Measurements from ENCODE around the gene RNF157. TPM values are rescaled to one million over a fixed set of nuclear protein-coding genes. Genes with fewer than 3 reads are reported as not detected.

RNF157 gene
- total and polyA plus RNA-seq, 9 donors = 1.3 to 4.3 (median 2.5) TPM

GRCh38 chr17:76270770-76271668 is 30.7 kb upstream of the RNF157 start:
- no peaks in the 10 kb centered on the region for H3K9me3 ChIP-seq
- intact Hi-C loops (cut with DNase I) = loop anchor here in 3 of 4 donors (10.0 kb wide), 3 partner anchors 86 to 356 kb away; no protein-coding TSS in a partner anchor
- no peaks in the 10 kb centered on the region for H3K27me3 ChIP-seq
- no peaks in the 10 kb centered on the region for H3K36me3 ChIP-seq
- 75 to 79% (median 77%) methylated on average over 13 to 14 of the region's 14 CpGs for WGBS, 3 donors
- H3K4me3 ChIP-seq = no peak overlapping the region
- TF ChIP-seq, protein P1, sequence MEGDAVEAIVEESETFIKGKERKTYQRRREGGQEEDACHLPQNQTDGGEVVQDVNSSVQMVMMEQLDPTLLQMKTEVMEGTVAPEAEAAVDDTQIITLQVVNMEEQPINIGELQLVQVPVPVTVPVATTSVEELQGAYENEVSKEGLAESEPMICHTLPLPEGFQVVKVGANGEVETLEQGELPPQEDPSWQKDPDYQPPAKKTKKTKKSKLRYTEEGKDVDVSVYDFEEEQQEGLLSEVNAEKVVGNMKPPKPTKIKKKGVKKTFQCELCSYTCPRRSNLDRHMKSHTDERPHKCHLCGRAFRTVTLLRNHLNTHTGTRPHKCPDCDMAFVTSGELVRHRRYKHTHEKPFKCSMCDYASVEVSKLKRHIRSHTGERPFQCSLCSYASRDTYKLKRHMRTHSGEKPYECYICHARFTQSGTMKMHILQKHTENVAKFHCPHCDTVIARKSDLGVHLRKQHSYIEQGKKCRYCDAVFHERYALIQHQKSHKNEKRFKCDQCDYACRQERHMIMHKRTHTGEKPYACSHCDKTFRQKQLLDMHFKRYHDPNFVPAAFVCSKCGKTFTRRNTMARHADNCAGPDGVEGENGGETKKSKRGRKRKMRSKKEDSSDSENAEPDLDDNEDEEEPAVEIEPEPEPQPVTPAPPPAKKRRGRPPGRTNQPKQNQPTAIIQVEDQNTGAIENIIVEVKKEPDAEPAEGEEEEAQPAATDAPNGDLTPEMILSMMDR (IDR thresholded peaks at IDR 0.05) = no peak
- TF ChIP-seq POLR2A (IDR thresholded peaks at IDR 0.05) (no peak), EP300 (IDR thresholded peaks at IDR 0.05) (no peak)
- peaks cover 14% of the 10 kb centered on the region for H3K4me1 ChIP-seq (ENCODE audit: insufficient read depth)
- no peak overlapping the region for H3K27ac ChIP-seq
- no peak for DNase-seq

DNA sequence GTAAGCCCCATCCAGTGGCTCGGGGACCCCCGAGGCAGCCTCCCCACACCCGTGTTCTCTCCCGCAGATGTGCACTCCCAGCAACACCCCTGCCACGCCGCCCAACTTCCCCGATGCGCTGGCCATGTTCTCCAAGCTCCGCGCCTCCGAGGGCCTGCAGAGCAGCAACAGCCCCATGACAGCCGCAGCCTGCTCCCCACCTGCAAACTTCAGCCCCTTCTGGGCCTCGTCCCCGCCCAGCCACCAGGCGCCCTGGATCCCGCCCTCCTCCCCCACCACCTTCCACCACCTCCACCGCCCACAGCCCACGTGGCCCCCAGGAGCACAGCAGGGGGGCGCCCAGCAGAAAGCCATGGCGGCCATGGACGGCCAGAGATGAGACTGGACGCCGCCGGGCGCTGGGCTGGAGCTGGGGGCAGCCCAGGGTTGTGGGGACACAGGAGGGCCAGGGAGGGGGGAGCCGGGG is 29.9 kb upstream of the RNF157 start:
- WGBS, 3 donors = 82 to 88% (median 85%) methylated on average over 20 to 26 of the region's 26 CpGs
- Histone ChIP-seq H3K27ac (no peak overlapping the region), H3K4me3 (no peak overlapping the region), H3K36me3 (no peaks in the 10 kb centered on the region), H3K9me3 (no peaks in the 10 kb centered on the region), H3K27me3 (no peaks in the 10 kb centered on the region), H3K4me1 (ENCODE audit: insufficient read depth) (peaks cover 14% of the 10 kb centered on the region)
- TF ChIP-seq, protein P1 (IDR thresholded peaks at IDR 0.05) = no peak
- TF ChIP-seq EP300 (IDR thresholded peaks at IDR 0.05) = no peak
- TF ChIP-seq POLR2A (IDR thresholded peaks at IDR 0.05) = no peak
- no peak for DNase-seq
- intact Hi-C loops (cut with DNase I) = loop anchor here in 3 of 4 donors (10.0 kb wide), 3 partner anchors 85 to 355 kb away; no protein-coding TSS in a partner anchor

DNA sequence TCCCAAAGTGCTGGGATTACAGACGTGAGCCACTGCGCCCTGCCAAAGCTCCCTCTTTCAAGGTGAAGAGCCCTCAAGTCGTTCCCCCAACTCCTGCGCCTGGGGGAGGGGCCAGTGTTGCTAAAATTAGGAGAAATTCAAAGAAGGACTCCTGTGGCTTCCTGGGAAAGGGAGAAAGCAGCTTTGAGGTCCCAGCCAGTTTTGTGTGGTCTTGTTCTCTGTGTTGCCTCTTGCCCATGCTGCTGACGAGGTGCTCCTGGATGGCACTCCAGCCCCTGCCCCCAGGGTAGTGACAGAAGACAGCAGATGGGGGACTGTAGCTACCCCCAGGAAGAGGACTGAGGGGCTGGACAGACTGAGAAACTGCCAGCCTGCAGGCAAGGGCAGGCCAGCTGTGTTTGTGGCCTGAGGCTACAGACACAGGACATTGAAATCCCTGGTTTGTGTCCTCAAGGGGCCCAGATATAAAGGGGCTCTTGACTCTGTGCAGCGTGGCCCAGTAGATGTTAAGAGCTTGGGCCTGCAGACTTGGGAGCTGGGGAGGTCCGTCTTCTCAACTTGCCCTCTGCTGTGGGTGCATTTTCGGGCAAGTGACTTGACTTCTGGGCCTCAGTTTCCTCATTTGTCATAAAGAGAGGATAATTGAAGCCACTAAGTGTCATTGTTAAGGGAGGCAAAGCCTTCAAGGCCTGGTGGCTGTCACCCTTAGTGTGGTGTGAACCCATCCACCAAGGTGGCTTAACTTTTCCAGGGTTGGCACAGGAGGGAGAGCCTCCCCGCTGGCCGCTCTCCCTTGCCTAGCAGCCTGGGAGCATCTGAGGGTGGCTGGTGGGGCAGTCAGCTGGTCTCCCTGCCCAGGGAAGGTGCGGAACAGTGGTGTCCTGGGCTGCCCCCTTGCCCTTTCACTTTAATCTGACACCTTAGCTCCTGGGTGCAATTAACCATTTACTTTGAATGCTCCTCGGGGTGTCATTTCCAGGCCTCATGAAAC is 29.0 kb upstream of the RNF157 start:
- no peak for TF ChIP-seq EP300 (IDR thresholded peaks at IDR 0.05)
- TF ChIP-seq, protein P1 (IDR thresholded peaks at IDR 0.05) = no peak
- TF ChIP-seq POLR2A (IDR thresholded peaks at IDR 0.05) = no peak
- no peak overlapping the region for H3K4me3 ChIP-seq
- no peaks in the 10 kb centered on the region for H3K27me3 ChIP-seq
- no peak for DNase-seq
- H3K27ac ChIP-seq = no peak overlapping the region
- peaks cover 14% of the 10 kb centered on the region for H3K4me1 ChIP-seq (ENCODE audit: insufficient read depth)
- H3K9me3 ChIP-seq = no peaks in the 10 kb centered on the region
- no peaks in the 10 kb centered on the region for H3K36me3 ChIP-seq
- WGBS, 3 donors = 78 to 83% (median 80%) methylated on average over 12 of the region's 12 CpGs
- intact Hi-C loops (cut with DNase I) = no loop called here

All from ovary (tissue), 9 donors.